Esophagus muscularis mucosa (tissue), 3 donors: ENCODE measurements around the gene DACT2.

Experiments
- POLR2A ChIP-seq: fragments of 450-650 bp; IDR thresholded peaks from one replicate; pipeline ENCODE4 v1.6.1; 2017; ENCODE audit warnings: antibody characterized with exemption, moderate library complexity, mild to moderate bottlenecking, low read depth
- POLR2AphosphoS5 ChIP-seq, 2 donors: sonication (generic); formaldehyde crosslinking; IDR thresholded peaks; one replicate each; pipeline ENCODE4 v1.6.1; 2017; ENCODE audit warnings: antibody characterized with exemption in 2 of 2
- TF ChIP-seq, protein P1 (sequence below), 3 experiments: fragments of 200-600 bp in 2 of 3; fragments of 450-650 bp in 1 of 3; sonication (generic) in 2 of 3; IDR thresholded peaks; one replicate each; pipeline ENCODE4 v1.5.1; 2017 to 2019; ENCODE audit warnings: antibody characterized with exemption in 3 of 3, mild to moderate bottlenecking in 2 of 3, moderate library complexity in 1 of 3

DNA sequence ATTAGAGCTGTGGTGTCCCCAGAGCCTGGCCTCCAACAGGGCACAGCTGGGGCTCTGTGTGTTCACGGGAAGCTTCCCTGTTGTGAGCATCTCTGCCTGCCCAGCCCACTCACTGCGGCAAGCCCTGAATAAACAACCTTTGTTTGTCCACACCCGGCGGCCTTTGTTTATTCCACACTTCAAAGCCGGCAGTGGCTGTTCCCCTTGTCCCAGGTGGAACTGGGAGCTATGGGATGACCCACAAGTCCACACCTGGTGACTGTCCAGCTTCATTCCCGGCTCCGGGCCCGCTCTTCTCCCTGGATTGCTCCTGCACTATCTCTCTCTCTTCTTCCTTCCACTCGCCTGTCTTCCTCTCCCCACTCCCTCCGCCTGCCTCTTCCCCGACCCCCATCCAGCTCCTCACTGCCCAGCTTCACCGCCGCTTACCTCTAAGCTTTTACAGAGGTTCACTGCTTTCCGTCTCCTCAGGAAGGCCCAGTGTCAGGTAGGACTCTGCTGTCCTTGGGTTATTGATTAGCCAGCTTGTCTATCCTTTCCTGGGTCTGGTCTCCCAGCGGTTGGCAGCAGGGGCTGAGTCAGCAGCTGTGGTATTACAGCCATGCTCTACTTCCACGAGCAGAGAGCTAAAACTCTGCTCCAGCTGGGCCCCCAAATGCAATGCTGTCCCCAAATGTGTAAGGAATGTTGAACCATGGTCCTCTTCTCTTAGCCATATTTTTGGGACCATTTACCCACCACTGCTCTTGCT is 17.8 kb downstream of the DACT2 start:
- no peak for TF ChIP-seq POLR2AphosphoS5 (IDR thresholded peaks at IDR 0.05)
- TF ChIP-seq POLR2A = no peak
- TF ChIP-seq, protein P1, sequence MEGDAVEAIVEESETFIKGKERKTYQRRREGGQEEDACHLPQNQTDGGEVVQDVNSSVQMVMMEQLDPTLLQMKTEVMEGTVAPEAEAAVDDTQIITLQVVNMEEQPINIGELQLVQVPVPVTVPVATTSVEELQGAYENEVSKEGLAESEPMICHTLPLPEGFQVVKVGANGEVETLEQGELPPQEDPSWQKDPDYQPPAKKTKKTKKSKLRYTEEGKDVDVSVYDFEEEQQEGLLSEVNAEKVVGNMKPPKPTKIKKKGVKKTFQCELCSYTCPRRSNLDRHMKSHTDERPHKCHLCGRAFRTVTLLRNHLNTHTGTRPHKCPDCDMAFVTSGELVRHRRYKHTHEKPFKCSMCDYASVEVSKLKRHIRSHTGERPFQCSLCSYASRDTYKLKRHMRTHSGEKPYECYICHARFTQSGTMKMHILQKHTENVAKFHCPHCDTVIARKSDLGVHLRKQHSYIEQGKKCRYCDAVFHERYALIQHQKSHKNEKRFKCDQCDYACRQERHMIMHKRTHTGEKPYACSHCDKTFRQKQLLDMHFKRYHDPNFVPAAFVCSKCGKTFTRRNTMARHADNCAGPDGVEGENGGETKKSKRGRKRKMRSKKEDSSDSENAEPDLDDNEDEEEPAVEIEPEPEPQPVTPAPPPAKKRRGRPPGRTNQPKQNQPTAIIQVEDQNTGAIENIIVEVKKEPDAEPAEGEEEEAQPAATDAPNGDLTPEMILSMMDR (IDR thresholded peaks at IDR 0.05) = no peak
